Panc1 (cell line): Measurements from ENCODE around the gene CCNB1IP1. TPM values are rescaled to one million over a fixed set of nuclear protein-coding genes. Genes with fewer than 3 reads are reported as not detected.

ENCODE experiments used
- ATAC-seq: fragments of 200-7000 bp; cut with Tn5 transposase; 2 replicates; pipeline ENCODE4 v1.9.1; 2020; ENCODE audit warnings: mild to moderate bottlenecking, moderate library complexity
- BruUV-seq: library from RNA; stranded (reverse); fragments of 400-500 nt; replicated peaks from 2 replicates; lab custom pipeline; 2021; lab: Mats Ljungman, UMichigan
- CTCF ChIA-PET: fragments of 300-600 bp; sonication (Branson Sonifier 250); formaldehyde crosslinking; loops from one replicate; lab custom pipeline; 2022; ENCODE audit warnings: antibody characterized with exemption; lab: Charles Lee
- POLR2A ChIA-PET: fragments of 300-600 bp; sonication (Branson Sonifier 250); formaldehyde crosslinking; loops from one replicate; lab custom pipeline; 2022; ENCODE audit warnings: antibody characterized with exemption; lab: Charles Lee
- DNase-seq: peaks from one replicate; pipeline ENCODE4 v3.0.0-alpha.2; 2010; ENCODE audit warnings: low read depth, low spot score
- H3K27ac ChIP-seq: 2 replicates; pipeline ENCODE4 v1.5.1; 2011; ENCODE audit warnings: mild to moderate bottlenecking, low read length, inconsistent platforms
- H3K27me3 ChIP-seq: fragments of 200-500 bp; sonication (Bioruptor generic); 2 replicates; pipeline ENCODE4 v1.6.0; 2014; ENCODE audit warnings: low read length, inconsistent platforms; ENCODE audit not compliant: control insufficient read depth, insufficient read depth
- H3K36me3 ChIP-seq: fragments of 200-500 bp; sonication (Bioruptor generic); 2 replicates; pipeline ENCODE4 v1.5.1; 2014; ENCODE audit warnings: inconsistent platforms, mild to moderate bottlenecking, low read length, moderate library complexity; ENCODE audit not compliant: control insufficient read depth, insufficient read depth
- H3K4me1 ChIP-seq: 2 replicates; pipeline ENCODE4 v1.5.1; 2011; ENCODE audit warnings: inconsistent platforms, mild to moderate bottlenecking, low read length, moderate library complexity; ENCODE audit not compliant: control insufficient read depth, insufficient read depth
- H3K4me3 ChIP-seq, 2 experiments: 2 replicates each; pipeline ENCODE4 v1.5.1; 2011 to 2012; ENCODE audit warnings: low read depth in 2 of 2, low read length in 2 of 2, mild to moderate bottlenecking in 2 of 2, inconsistent platforms in 1 of 2, moderate library complexity in 1 of 2
- H3K9me3 ChIP-seq: fragments of 200-500 bp; sonication (Bioruptor generic); 2 replicates; pipeline ENCODE4 v1.5.1; 2014; ENCODE audit warnings: low read depth, mild to moderate bottlenecking, inconsistent platforms, low read length, moderate library complexity; ENCODE audit not compliant: control insufficient read depth, insufficient read depth
- POLR2AphosphoS5 ChIP-seq: IDR thresholded peaks from 2 replicates; pipeline ENCODE4 v1.6.1; 2012; ENCODE audit warnings: mild to moderate bottlenecking, low read depth, low read length, moderate library complexity
- SIN3A ChIP-seq: IDR thresholded peaks from 2 replicates; pipeline ENCODE4 v1.6.1; 2012; ENCODE audit warnings: low read depth, mild to moderate bottlenecking, low read length, moderate library complexity, borderline replicate concordance; ENCODE audit not compliant: insufficient read depth
- TCF7L2 ChIP-seq: IDR thresholded peaks from 2 replicates; pipeline ENCODE4 v1.6.1; 2011; ENCODE audit warnings: mild to moderate bottlenecking, low read depth, low read length, inconsistent platforms
- in situ Hi-C: cut with HindIII; loops from 2 replicates; pipeline ENCODE4 v1.10.0; 2016; ENCODE audit warnings: low sequenced_read_pairs, low pct_unique_long_range_greater_than_20kb
- intact Hi-C: fragments of 100-400 bp; cut with micrococcal nuclease; formaldehyde crosslinking; loops from one replicate; pipeline ENCODE4 v1.10.0; 2022; ENCODE audit not compliant: unreplicated experiment
- total RNA-seq: library from RNA; stranded (reverse); gene quantifications from one replicate; pipeline ENCODE4 v1.2.1, GENCODE V29; 2021; ENCODE audit not compliant: unreplicated experiment
- TF ChIP-seq, protein P1 (sequence below), 2 experiments: IDR thresholded peaks; 2 replicates each; pipeline ENCODE4 v1.6.1; 2011 to 2012; ENCODE audit warnings: low read depth in 2 of 2, control low read depth in 1 of 2, low read length in 1 of 2, mild to moderate bottlenecking in 1 of 2, moderate library complexity in 1 of 2; ENCODE audit not compliant: insufficient read depth in 1 of 2
- TF ChIP-seq, protein P2 (sequence below): fragments of 450-650 bp; IDR thresholded peaks from 2 replicates; pipeline ENCODE4 v1.5.1; 2017; ENCODE audit warnings: mild to moderate bottlenecking

The CCNB1IP1 gene
- total RNA-seq, 1 experiment from 2014 or later: 20.3 TPM

DNA sequence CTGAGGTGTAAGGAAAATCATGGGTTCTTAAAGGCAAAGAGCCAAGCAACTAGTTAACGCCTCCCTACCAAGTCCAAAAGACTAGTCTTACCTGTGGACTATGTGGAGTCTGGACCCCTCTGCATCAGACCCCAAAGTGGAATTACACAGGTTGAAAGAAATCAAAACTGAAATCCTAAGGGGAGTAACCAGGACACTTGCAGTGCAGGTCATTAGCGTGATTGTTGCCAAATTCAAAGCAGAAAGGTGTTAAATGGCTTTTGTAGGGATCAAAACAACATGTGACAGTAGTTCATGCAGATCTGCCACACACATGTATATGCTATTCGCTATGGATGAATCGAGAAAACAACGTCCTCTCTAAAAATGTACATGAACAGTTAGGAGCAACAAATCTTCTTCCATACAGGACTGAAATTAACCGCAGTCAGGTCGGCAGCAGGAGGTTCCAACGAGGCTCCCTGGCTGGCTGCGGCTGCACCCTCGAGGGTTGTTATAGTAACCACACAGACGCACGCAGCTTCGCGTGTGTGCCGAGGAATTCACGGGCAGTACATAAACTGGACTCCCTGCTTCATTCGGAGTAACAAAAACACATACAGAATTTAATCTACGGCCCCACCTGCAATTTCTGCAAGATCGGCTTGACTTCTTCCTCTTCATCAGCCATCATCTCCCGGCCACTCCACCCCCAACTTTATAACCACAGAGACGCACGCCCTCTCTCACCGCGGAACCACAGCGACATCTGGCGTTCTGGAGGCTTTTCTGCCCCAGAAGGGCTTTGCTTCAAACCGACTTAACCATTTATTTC is 27.6 kb downstream of the CCNB1IP1 start, which contains the start of gene TTC5 (continued):
- no peak for TF ChIP-seq TCF7L2

DNA sequence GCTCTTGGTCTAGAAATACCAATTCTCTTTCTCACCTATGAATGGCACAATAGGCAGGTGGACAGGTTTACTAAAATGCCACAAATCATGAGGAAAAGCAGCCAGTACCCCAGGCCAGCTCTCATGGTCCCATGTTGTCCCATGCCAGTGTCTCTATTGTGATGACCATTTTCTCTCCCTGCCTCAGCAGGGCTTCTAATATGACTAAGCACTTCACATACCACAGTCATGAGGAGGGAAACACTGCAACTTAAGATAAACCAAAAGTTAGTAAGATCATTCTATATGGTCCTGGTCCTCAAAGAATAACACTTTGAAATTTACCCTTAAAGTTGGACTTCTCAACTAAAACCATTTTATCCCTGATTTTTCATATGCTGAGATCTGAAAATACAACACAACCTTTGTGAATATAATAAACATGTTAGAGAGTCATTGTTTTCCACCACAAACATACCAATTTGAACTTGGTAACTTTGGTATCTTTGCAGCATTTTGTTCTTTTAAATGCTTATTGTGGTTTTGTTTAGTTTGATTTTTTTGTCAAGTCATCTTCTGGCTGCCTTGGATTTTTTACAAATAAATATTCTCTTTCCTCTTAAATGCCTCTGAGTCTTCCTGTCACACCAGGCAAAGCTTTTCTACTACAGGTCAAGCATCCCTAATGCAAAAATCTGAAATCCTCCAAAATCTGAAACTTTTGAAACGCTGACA is 30.9 kb downstream of the CCNB1IP1 start:
- ChIA-PET CTCF (no interaction called here), POLR2A (no interaction called here)
- DNase-seq (no peak), ATAC-seq (no peak)
- intact Hi-C loops (no loop called here), in situ Hi-C loops (no loop called here)
- BruUV-seq: no TSS peak
- no peak overlapping the region for H3K4me3 ChIP-seq
- TF ChIP-seq SIN3A: no peak
- TF ChIP-seq, protein P1, sequence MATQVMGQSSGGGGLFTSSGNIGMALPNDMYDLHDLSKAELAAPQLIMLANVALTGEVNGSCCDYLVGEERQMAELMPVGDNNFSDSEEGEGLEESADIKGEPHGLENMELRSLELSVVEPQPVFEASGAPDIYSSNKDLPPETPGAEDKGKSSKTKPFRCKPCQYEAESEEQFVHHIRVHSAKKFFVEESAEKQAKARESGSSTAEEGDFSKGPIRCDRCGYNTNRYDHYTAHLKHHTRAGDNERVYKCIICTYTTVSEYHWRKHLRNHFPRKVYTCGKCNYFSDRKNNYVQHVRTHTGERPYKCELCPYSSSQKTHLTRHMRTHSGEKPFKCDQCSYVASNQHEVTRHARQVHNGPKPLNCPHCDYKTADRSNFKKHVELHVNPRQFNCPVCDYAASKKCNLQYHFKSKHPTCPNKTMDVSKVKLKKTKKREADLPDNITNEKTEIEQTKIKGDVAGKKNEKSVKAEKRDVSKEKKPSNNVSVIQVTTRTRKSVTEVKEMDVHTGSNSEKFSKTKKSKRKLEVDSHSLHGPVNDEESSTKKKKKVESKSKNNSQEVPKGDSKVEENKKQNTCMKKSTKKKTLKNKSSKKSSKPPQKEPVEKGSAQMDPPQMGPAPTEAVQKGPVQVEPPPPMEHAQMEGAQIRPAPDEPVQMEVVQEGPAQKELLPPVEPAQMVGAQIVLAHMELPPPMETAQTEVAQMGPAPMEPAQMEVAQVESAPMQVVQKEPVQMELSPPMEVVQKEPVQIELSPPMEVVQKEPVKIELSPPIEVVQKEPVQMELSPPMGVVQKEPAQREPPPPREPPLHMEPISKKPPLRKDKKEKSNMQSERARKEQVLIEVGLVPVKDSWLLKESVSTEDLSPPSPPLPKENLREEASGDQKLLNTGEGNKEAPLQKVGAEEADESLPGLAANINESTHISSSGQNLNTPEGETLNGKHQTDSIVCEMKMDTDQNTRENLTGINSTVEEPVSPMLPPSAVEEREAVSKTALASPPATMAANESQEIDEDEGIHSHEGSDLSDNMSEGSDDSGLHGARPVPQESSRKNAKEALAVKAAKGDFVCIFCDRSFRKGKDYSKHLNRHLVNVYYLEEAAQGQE (IDR thresholded peaks at IDR 0.05; ENCODE audit: insufficient read depth in 1 of 2, low read depth in 2 of 2, low read length in 1 of 2): no peak
- no peak for TF ChIP-seq POLR2AphosphoS5
- TF ChIP-seq, protein P2, sequence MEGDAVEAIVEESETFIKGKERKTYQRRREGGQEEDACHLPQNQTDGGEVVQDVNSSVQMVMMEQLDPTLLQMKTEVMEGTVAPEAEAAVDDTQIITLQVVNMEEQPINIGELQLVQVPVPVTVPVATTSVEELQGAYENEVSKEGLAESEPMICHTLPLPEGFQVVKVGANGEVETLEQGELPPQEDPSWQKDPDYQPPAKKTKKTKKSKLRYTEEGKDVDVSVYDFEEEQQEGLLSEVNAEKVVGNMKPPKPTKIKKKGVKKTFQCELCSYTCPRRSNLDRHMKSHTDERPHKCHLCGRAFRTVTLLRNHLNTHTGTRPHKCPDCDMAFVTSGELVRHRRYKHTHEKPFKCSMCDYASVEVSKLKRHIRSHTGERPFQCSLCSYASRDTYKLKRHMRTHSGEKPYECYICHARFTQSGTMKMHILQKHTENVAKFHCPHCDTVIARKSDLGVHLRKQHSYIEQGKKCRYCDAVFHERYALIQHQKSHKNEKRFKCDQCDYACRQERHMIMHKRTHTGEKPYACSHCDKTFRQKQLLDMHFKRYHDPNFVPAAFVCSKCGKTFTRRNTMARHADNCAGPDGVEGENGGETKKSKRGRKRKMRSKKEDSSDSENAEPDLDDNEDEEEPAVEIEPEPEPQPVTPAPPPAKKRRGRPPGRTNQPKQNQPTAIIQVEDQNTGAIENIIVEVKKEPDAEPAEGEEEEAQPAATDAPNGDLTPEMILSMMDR: no peak
- TF ChIP-seq TCF7L2: no peak
- H3K4me1 ChIP-seq: peaks cover 3% of the 10 kb centered on the region; the same call in 1 of the 2 replicates
- H3K27ac ChIP-seq: no peak overlapping the region
- no peaks in the 10 kb centered on the region; the same call in 1 of the 2 replicates for H3K36me3 ChIP-seq
- H3K27me3 ChIP-seq: no peaks in the 10 kb centered on the region
- H3K9me3 ChIP-seq: no peaks in the 10 kb centered on the region

DNA sequence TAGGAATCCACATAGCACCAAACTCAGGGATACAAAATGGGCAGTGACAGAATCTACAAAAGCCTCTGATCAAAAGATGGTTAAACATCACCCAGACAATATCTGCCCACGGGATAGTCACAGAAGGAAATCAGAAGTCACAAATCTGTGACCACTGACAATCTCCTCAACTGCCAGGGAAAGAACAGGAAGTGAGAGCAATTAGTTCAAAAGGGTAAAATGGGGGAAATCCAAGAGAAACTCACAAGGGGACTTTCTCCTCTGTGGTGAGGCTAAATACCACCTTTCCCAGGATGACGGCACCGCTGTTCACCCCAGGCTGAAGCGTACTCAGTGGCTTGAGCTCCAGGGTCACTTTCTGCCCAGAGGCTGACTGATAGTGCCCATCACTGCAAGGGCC is 38.0 kb downstream of the CCNB1IP1 start:
- H3K27ac ChIP-seq: no peak overlapping the region
- H3K27me3 ChIP-seq: no peaks in the 10 kb centered on the region
- POLR2A ChIA-PET: no interaction called here
- no peak for ATAC-seq
- in situ Hi-C loops: no loop called here
- H3K9me3 ChIP-seq: no peaks in the 10 kb centered on the region
- BruUV-seq: no TSS peak
- no peak overlapping the region for H3K4me3 ChIP-seq
- TF ChIP-seq, protein P2: no peak
- TF ChIP-seq, protein P1 (IDR thresholded peaks at IDR 0.05; ENCODE audit: insufficient read depth in 1 of 2, low read depth in 2 of 2, low read length in 1 of 2): no peak
- TF ChIP-seq TCF7L2 (no peak), SIN3A (no peak), POLR2AphosphoS5 (no peak)
- no peaks in the 10 kb centered on the region; the same call in none of the 2 replicates for H3K36me3 ChIP-seq
- no peak for DNase-seq
- CTCF ChIA-PET: interaction anchor here (0.7 kb wide), 1 partner anchor 498 kb away, joined by 6 read pairs; no protein-coding TSS in a partner anchor
- intact Hi-C loops: no loop called here
- H3K4me1 ChIP-seq: no peaks in the 10 kb centered on the region
